UCSD-AML1 (cell line): Measurements from ENCODE around the gene KLHDC4.
"Not testable (repeated sequence)": the region's sequence is repeated elsewhere in the genome, so short reads cannot be mapped to it uniquely, and the experiment has no call there.

Experiments used
- DNase-seq: peaks from one replicate; lab custom pipeline; 2025; ENCODE audit not compliant: unreplicated experiment; lab: John Stamatoyannopoulos, UW

The KLHDC4 gene

DNA sequence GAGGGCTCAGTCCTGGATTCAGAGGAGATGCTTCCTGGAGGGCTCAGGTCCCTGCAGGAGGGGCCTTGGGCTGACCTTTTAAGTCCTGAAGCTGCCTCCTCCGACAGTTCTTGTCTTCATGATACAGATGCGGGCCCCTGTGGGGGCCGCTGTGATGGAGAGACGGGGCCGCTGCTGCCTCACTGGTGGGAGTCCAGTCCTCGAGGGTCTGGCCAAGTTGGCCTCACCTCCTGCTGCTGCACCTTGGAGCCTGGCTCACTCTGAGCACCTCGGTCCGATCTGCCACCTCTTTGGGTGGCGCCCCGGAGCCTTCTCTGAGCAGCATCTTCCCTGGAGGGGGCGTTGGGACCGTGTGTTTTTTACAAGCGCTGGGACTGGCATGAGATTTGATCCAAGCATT is 79.1 kb downstream of the KLHDC4 start:
- DNase-seq = no peak

DNA sequence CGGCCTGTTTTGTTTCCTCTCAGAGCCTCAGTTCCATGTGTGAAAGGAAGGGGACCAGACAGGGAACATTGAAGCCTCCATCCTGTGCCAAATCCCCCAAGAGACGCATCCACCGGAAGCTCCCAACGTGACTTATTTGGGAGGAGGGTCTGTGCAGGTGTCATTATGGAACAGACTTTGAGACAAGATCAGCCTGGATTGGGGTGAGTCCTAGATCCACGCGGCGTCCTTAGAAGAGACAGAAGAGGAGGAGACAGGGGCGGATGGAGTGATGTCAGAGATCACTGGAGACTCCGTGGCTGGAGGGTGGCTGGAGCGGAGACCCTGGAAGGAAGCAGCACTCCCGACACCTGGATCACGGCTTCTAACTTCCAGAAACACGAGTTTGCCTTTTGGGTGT is 80.0 kb downstream of the KLHDC4 start:
- DNase-seq = no peak

DNA sequence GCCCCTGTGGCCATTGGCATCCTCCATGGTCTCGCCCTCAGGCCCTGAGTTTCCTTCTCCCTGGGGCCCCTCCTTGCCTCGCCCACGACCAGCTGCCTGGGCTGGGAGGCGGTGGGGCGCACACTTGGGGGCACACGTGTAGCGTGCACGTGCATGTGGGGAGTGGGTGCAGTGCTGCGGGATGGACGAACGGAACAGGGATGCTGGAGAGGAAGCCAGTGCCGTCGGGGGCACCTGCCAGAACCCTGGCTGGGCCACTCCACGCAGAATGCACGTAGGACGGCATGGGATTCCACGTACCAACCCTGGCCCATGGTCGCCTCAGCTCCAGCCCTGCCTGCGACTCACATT is 80.4 kb downstream of the KLHDC4 start:
- DNase-seq = no peak

DNA sequence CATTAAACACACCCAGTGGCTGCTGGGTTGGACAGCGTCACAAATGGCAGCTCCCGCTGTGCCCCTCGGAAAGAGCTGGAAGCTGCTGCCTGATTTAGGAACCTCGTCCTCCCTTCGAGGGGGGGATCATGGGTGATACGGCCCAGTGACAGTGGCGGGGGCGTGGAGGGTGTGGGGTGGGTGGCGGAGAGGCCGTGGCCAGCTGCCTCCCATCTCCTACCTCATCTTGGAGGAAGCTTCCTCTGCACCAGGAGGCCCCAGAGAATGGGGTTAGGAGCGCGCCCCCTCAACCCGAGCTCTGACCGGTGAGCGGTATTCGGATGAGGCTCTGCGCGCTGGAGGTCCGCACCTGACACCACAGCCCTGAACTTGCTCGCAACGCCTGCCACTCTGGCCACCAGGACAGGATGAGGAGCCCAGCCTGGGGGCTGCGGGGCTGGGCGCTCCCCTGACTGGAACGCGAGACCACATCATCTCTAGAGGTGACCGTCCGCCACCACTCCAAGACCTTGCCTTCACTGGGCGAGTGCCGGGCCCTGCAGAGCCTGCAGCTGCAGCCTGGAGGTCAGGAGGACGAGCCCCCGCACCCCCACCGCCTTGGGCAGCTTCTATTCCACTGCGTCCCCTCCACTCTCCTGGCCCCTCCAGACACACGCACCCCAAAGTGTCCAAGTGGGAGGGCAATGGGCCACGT is 80.9 kb downstream of the KLHDC4 start:
- DNase-seq = no peak

DNA sequence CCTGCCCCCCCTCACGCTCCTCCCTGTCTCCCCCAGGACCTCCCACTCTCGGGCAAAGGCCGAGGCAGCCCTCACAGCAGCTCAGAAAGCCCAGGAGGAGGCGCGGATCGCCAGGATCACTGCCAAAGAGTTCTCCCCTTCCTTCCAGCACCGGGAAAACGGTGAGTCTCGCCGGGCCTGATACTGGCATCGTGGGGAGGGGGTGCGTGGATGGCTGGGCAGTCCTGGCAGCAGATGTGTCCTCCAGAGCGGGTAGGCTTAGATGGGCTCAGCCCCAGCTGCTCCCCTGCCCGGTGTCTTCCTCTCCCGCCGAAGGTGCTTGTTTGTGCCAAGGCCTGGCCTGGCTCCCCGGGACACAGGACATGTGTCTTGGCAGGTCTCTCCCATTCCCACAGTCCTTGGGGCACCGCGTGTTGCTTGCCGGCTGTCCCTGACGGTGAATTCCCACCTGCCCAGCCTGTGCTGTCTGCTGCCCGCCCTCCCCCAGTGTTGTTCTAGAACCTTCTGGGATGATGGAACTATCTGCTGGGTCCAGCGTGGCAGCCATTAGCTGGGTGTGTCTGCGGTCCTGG is 81.6 kb downstream of the KLHDC4 start:
- DNase-seq = no peak

DNA sequence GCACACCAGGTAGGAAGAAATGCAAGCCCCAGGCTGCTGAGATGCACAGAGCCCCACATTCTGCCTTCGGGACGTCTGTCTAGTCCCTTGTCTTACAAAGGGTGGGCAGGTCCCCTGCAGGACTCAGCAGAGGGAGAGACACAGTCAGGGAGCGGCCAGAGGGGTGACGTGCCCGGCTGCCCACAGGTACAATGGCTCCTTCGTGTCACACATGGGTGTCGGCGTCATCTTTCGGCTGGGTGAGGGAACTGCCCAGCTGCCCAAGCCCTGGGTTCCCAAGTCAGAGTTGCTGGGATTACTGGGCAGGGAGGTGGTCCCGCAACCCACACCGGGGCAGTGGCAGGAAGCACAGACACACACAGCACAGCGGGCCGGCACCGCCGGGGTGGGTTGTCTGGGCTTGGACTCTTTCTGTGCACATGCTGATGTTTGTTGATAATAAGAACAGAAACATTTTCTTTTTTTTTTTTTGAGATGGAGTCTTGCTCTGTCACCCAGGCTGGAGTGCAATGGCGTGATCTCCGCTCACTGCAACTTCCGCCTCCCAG is 82.9 kb downstream of the KLHDC4 start:
- no peak for DNase-seq

DNA sequence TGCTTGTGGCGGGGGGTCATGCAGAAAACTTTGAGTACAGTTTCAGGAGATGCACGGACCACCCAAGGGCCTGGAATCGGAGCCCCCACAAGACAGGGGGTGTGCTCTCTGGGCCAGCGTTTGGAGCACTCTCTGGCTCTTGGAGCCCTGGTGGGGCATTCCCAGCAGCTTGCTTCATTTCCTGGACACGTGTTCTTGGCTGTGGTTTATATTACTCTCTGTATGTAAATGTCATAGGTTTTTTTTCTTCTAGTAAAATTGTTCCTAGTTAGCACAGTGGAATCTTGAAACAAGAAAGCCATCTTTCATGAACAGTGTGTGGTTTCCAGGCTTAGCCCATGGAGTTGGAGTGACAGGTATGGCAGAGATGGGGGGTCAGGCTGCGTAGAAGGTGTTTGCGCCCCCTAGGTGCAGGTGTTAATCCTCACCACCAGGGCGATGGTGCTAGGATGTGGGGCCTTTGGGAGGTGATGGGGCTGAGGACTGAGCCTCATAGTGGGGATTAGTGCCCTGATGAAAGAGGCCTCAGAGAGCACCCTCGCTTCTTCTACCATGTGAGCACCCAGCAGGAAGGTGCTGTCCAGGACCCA is 83.7 kb downstream of the KLHDC4 start:
- DNase-seq = no peak

DNA sequence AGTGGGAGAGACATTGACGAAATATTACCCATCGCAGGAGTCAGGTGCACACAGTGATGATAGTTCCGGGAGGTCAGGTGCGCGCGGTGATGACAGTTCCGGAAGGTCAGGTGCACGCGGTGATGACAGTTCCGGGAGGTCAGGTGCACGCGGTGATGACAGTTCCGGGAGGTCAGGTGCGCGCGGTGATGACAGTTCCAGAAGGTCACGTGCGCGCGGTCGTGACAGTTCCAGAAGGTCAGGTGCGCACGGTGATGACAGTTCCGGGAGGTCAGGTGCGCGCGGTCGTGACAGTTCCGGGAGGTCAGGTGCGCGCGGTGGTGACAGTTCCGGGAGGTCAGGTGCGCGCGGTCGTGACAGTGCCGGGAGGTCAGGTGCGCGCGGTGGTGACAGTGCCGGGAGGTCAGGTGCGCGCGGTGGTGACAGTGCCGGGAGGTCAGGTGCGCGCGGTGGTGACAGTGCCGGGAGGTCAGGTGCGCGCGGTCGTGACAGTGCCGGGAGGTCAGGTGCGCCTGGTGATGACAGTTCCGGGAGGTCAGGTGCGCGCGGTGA is 84.7 kb downstream of the KLHDC4 start:
- not testable (repeated sequence) for DNase-seq

DNA sequence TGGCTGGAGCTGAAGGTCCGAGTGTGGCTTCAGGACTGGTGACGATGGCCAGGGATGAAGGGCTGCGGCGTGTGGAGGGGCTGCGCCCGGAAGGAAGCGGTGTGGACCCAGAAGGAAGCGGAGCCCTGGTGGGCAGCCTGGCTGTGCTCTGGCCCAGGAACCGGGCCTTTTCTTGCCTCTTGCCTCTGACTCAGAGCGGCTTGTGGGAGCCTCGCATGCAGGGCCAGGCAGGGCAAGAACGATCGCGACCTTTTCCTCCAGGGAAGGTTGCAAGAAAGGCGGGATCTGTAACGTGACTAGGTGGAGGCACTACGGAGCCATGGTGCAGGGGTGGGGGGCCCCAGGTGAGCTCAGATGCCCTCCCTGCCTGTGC is 85.5 kb downstream of the KLHDC4 start:
- no peak for DNase-seq

DNA sequence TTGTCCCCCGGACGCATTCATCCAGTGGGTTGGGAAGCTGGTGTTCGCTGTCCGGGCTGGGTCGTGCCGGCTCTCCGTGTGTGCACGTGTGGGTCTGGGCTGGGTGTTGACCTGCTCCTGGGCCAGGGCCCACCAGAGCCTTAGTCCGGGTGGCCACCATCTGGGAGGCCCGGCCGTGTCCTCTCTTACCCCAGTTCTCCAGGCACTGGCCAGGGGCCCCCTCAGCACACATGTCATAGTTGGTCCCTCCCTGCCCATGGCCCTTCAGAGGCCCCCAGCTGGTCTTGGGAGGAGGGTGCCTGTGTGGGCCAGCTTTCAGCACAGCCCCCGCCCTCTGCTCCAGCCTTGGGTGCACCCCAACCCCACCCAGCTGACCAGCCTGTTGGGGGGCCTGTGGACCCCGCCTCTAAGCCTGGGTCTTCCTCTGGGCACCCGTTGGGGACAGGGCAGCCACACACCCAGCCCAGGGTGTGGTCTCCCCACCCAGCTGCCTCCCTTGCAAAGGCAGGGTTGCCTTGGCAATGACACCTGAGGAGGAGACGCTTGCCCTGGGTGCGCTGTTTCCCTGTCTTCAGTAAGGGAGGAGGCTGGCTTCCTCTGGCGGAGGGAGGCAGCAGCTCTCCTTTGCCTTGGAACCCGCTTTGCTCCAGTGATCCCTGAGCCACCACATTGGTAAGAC is 86.1 kb downstream of the KLHDC4 start:
- no peak for DNase-seq

DNA sequence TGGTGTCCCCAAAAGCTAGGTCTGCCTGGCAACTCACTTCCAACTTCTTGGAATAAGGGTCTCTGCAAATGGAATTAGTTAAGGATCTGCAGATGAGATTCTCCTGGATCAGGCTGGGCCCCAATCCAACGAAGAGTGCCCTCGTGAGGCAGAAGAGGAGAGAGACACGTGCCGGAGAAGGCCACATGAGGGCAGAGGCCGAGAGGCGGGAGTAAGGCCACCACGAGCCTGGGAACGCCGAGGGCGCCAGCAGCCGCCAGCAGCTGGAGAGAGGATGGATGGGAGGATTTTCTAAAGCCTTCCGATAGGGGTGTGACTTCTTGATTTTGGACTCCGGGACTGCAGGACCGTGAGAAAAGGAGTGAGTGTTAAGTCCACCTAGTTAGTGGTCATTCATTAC is 87.2 kb downstream of the KLHDC4 start:
- no peak for DNase-seq

DNA sequence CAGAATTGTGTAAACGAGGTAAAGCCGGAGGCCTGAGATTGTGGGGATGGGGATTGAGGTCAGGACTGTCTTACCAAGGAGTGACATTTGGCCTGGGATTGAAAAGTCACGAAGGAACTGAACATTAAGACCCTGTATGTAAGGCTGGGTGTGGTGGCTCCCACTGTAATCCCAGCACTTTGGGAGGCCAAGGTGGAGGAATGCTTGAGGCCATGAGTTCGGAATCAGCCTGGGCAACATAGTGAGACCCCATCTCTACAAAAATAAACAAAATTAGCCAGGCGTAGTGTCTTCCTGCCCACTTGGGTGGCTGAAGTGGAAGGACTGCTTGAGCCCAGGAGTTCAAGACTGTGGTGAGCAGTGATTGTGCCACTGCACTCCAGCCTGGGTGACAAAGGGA is 88.0 kb downstream of the KLHDC4 start:
- DNase-seq = no peak

DNA sequence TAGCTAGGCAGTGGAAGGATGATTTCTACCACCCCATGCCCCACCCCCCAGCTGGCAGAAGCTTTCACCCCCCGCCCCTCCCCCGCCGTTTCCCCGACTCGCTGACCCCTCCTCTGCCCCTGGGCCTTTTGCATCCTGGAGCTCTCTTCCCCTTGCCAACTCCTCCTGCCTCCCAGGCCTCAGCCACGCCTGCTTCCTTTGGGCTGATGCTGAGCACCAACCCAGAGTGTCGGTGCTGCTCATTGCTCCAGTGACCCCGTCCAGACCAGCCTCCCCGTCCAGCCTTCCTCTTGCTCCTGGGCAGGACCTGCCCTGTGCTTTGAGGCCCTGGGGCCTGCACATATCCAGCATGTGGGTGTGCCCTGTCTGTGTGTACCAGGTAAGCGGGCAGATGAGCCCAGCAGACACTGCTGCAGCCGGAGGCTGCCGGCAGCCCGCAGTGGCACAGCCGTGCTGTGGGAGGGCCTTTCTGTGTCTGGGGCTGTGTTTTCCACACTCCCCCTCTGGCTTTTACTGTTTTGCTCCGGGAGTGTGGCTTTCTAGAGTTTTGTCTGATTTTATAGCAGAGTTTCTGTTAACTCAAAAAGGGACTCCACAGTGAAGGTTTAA is 90.6 kb downstream of the KLHDC4 start:
- no peak for DNase-seq

DNA sequence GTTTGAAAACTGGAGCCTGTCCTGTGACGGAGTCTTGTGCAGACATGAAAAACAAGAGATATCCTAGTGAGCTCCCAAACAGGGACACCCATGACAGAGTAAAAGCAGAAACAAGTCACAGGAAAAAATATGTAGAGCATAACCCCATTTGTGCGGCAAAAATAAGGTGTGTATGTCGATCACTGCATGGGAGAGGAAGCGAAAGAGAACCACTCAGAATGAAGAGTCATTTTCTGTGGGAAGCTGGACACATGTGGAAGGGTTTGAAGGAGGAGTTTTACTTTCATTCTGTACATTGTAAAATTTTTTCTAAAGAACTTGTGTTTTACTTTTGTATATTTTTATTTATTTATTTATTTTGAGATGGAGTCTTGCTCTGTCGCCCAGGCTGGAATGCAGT is 91.4 kb downstream of the KLHDC4 start:
- no peak for DNase-seq

DNA sequence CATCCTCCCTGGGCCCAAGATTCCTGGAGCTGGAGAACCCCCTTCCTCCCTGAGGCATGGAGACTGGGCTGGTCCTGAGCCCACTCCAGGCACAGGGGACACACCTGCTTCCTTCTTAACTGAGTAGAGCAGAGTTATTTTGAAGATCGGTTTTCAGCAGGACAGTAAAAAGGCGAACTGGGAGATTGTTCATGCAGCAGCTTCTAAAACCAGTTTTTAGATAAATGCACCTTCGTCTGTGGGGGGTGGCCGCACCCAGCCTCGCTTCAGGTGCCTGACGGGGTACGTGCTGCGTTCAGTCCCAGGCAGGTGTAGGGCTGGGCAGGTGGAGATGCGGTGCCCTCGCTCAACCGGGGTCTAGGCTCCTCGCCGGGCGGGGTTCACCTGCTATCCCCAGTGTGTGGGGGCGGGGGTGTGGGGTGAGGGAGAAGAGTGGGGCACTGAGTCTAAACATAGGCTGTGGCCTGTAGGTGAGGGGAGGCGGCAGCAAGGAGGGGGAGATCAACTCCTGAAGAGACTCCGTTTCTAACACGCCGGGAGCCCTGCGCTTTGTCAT is 94.0 kb downstream of the KLHDC4 start:
- DNase-seq = no peak

DNA sequence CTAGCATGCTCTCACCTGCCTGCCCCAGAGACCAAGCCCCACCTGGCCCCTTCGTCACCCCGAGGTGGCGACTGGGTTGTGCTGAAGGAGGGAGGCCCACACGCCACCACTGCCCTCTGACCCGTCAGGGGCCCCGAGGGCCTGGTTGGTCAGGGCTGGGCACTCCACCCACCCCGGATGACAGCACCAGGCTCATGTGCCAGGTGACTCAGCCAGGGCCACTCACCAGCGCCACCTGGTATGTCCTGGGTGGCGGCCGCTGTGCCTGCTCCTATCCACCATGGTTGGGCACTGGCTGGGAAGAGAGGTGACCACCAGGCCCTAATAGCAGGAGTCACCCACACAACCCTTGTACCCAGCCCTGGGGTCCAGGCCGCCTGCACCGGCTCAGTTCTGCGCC is 94.6 kb downstream of the KLHDC4 start:
- no peak for DNase-seq

DNA sequence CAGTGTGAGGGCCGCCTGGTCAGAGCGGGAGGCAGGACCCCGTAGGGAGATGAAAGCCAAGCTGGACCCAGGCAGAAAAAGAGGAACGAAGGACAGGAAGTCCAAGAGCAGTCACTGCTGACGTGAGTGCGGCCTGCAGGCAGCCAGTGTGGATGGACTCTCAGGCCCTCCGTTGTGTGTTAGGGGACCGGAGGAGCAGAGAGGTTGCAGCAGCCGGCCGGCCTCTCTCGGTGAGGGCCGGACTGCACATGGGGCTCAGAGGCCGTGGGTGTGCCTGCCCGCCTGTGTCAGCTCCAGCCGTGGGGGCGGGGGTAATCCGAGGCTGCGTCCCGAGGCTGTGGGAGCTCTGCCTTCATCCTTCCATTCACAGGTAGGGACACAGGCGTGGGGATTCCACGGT is 96.1 kb downstream of the KLHDC4 start:
- no peak for DNase-seq

DNA sequence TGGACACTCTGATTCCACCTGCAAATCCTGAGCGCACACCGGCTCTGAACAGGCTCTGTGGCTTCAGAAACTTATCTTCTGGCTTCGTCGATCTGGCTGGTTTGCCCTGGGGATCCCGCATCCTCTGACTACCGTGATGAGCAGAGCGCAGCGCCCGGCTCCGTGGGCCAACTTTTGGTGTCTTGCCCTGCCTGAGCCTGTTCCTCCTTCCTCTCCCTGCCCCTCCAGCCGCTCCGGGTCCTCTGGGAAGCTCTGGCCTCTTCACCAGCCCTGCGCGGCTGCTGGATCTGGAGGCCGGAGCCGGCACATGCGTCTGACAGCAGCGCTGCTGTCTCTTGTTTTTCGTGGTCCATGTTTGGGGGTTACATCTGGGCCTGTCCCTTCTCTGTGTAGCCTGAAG is 97.8 kb downstream of the KLHDC4 start:
- no peak for DNase-seq

DNA sequence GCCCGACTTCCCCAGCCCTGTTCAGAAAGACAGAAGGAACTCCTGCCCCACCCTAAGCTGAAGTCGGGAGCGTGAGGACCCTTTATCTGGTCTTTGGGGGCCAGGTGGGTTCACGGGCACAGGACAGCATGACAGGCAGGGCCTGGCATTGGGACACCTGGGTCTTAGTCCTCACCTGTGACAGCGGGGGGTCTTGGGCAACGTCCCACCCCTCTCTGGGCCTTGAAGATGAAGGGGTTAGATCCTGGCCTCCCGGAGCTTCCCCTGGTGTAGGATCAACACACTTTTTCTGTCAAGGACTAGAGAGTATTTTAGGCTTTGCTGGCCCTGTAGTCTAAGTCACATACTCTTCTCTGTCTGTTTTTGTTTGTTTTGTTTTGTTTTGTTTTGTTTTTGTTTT is 98.3 kb downstream of the KLHDC4 start:
- DNase-seq = no peak

DNA sequence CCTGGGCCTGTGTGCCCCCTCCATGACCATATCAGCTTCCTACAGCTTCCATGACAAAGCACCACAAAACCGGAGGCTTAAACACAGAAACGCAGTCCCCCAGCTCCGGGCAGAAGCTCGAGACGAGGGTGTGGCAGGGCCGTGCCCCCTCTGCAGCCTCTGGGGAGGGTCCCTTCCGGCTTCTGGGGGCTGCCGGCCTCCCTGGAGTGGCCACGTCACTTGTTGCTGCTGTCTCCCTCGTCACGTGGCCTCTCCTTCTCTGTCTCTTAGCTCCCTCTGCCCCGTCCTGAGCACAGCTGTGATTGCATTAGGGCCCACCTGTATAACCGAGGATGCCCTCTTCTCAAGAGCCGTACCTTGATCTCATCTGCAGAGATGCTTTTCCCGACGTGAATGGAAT is 98.9 kb downstream of the KLHDC4 start:
- no peak for DNase-seq

DNA sequence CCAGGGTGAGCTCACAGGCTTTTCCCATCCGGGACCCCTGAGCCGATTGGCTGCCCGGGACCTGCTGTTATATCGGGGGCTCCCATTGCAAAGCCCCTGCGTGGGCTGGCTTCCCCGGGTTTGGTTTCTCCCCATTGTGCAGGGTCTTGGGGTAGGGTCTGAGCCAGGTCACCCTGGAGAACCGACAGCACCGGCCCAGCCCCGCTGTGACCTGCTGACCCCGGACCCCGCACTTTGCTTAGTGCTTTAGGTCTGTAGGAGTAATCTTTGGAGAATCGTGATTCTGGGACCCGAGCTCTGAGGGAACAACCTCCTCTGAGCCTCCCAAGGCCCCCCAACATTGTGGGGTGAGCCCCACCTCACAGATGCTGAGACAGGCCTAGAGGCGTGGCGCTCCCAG is 100.6 kb downstream of the KLHDC4 start:
- no peak for DNase-seq
